ENCODE results near the gene MS4A4E.
"Not testable (repeated sequence)": the region's sequence is repeated elsewhere in the genome, so short reads cannot be mapped to it uniquely, and the experiment has no call there.

MS4A4E gene

GRCh38 chr11:60197442-60197841 is 45.5 kb downstream of the MS4A4E start:
- Mint-ChIP-seq H3K4me1 (peaks cover 30% of the 10 kb centered on the region), H3K27me3 (peaks cover 23% of the 10 kb centered on the region), H3K27ac (no peak overlapping the region), H3K4me3 (no peak overlapping the region), H3K9me3 (peaks cover 0 to 6% of the 10 kb centered on the region in 2 donors)
- no peak for DNase-seq
- ATAC-seq = no peak

DNA sequence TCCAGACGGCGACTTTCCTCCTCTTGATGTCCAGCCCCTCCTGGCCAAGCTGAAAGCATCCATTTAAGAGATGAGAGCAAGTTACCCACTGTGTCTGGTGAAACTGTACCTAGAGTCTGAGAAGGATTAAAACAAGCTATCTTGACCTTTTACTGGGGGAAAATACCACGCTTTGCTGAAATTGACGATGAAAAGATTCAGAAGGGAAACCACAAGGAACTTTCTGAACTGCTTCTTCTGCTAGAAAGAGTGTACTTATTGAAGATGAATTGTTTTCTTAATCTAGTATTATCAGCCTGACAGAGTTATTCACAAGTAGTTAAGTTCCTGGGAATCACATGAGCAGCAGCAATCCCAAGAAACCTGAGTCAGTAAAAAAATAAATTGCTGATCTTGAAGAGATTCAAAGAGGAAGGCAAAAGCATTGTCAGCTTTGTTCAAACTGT is 47.0 kb downstream of the MS4A4E start:
- Mint-ChIP-seq H3K27ac (no peak overlapping the region), H3K4me1 (peaks cover 30% of the 10 kb centered on the region), H3K9me3 (no peaks in the 10 kb centered on the region), H3K27me3 (peaks cover 23% of the 10 kb centered on the region), H3K4me3 (peak overlapping the region in 1 of 2 donors; percentile 31)
- peak; percentile 39 for ATAC-seq
- peak in 1 of 2 donors; percentile 5 for DNase-seq

DNA sequence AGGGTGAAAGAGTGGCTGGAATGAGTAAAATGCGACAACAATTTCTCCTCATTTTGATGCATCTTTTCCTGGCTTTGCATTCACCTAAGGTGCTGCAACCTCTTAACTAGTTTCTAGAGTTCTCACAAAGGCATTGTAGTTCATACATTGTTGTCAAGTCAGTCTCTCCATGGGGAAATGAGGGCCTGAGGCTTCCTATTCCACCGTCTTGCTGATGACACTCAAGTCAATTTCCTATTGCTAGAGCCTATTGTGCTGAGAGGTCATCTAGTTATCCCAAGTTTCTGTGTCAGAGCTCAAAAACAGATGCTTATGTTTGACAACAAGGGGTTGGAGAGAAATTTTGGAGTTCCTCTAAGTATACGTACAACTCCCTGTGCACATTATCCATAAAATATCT is 48.4 kb downstream of the MS4A4E start:
- H3K27ac Mint-ChIP-seq = no peak overlapping the region
- ATAC-seq = no peak
- H3K4me3 Mint-ChIP-seq = no peak overlapping the region
- H3K9me3 Mint-ChIP-seq = no peaks in the 10 kb centered on the region
- peaks cover 23% of the 10 kb centered on the region for H3K27me3 Mint-ChIP-seq
- peaks cover 30% of the 10 kb centered on the region for H3K4me1 Mint-ChIP-seq
- no peak for DNase-seq

DNA sequence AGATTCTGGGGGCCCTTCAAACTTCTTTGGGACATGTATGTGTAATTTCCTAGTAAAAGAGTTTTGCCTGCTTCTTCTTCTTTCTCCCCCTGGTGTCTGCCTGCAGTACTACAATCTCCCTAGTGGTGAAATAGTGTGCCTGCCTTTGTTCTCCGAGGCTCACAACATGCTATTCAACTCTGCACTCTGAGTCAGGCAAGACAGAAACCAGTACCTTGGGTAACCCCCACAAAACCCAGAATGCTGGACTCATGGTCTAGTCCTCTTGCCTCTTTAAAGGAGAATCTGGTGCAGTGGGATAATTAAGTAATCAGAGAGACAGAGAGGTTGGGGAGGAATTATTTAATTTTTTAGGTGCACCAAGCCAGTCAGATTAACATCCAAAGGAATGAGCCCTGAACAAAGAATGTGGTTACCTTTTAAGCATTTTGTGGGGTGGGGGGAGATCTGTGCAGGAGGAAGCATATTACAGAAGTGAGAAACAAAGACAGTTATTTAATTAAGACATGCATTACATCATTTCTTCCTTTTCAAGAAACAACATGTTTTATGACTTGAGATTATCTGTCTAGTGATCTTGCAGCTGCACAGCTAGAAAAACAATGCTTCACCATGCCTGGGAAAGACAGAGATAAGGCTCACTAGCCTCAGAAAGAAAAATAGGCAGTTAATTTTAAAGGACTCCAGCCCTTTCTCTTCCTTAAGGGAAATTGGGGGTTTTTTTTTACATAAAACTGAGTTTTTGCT is 49.1 kb downstream of the MS4A4E start:
- no peak overlapping the region for H3K27ac Mint-ChIP-seq
- no peaks in the 10 kb centered on the region for H3K9me3 Mint-ChIP-seq
- ATAC-seq (peak; percentile 100), DNase-seq (peak; percentile 72 to 76)
- peak overlapping the region in 1 of 2 donors; percentile 1 for H3K4me3 Mint-ChIP-seq
- peaks cover 23% of the 10 kb centered on the region for H3K27me3 Mint-ChIP-seq
- H3K4me1 Mint-ChIP-seq = peaks cover 30% of the 10 kb centered on the region

GRCh38 chr11:60192564-60192963 is 50.4 kb downstream of the MS4A4E start:
- not testable (repeated sequence) for H3K4me3 Mint-ChIP-seq, DNase-seq, H3K9me3 Mint-ChIP-seq, ATAC-seq, H3K27ac Mint-ChIP-seq
- Mint-ChIP-seq H3K27me3 (peaks cover 10% of the 10 kb centered on the region), H3K4me1 (peaks cover 30% of the 10 kb centered on the region)

- H3K4me1 Mint-ChIP-seq, DNase-seq, H3K4me3 Mint-ChIP-seq, ATAC-seq, H3K27ac Mint-ChIP-seq: not testable (repeated sequence)
- H3K9me3 Mint-ChIP-seq = peaks cover 7 to 10% of the 10 kb centered on the region in 2 donors
- H3K27me3 Mint-ChIP-seq = peaks cover 13% of the 10 kb centered on the region
Observed at GRCh38 chr11:60188481-60188880, 54.5 kb downstream of the MS4A4E start.

DNA sequence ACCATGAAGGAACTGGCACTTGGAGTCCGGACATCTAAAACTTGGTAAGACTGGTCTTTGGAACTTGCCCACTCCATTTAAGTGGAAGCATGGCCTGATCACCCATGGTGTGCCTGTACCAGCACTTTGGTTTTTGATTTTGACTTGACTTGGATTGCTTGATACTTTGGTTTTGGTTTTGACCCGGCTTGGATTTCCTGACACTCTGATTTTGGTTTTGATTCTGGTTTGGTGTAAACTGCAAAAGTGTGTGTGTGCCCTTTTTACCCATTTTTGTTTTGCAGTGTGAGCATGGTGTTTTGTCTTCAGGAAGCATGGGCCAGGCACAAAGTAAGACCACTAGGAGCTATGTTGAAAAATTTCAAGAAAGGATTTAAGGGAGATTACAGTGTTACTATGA is 56.8 kb downstream of the MS4A4E start:
- not testable (repeated sequence) for DNase-seq, ATAC-seq, H3K4me3 Mint-ChIP-seq, H3K4me1 Mint-ChIP-seq, H3K27ac Mint-ChIP-seq
- H3K27me3 Mint-ChIP-seq = peaks cover 24% of the 10 kb centered on the region
- peaks cover 7 to 10% of the 10 kb centered on the region in 2 donors for H3K9me3 Mint-ChIP-seq

DNA sequence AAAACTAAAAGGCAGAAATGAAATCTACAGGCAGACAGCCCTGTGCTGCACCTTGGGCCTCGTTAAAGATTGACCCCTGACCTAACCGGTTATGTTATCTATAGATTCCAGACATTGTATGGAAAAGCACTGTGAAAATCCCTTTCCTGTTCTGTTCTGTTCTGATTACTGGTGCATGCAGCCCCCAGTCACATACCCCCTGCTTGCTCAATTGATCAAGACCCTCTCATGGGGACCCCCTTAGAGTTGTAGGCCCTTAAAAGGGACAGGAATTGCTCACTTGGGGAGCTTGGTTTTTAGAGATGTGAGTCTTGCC is 57.5 kb downstream of the MS4A4E start:
- not testable (repeated sequence) for H3K27ac Mint-ChIP-seq, DNase-seq, ATAC-seq, H3K4me1 Mint-ChIP-seq, H3K4me3 Mint-ChIP-seq
- peaks cover 31% of the 10 kb centered on the region for H3K27me3 Mint-ChIP-seq
- peaks cover 7 to 10% of the 10 kb centered on the region in 2 donors for H3K9me3 Mint-ChIP-seq

- no peak for ATAC-seq
- Mint-ChIP-seq H3K4me1 (no peaks in the 10 kb centered on the region), H3K27me3 (peaks cover 36% of the 10 kb centered on the region), H3K9me3 (peaks cover 7 to 10% of the 10 kb centered on the region in 2 donors), H3K4me3 (no peak overlapping the region), H3K27ac (no peak overlapping the region)
- DNase-seq = no peak
Observed at GRCh38 chr11:60184824-60185511, 58.0 kb downstream of the MS4A4E start.

- ATAC-seq (no peak), DNase-seq (no peak)
- H3K4me1 Mint-ChIP-seq = peaks cover 6% of the 10 kb centered on the region
- H3K27ac Mint-ChIP-seq = no peak overlapping the region
- H3K4me3 Mint-ChIP-seq = no peak overlapping the region
- peaks cover 7 to 10% of the 10 kb centered on the region in 2 donors for H3K9me3 Mint-ChIP-seq
- peaks cover 49% of the 10 kb centered on the region for H3K27me3 Mint-ChIP-seq
Observed at GRCh38 chr11:60183591-60184205, 59.2 kb downstream of the MS4A4E start.

- ATAC-seq (no peak), DNase-seq (no peak)
- H3K27ac Mint-ChIP-seq = no peak within 1 kb of the TSS
- H3K4me1 Mint-ChIP-seq = peaks cover 6% of the 10 kb centered on the region
- peaks cover 7 to 10% of the 10 kb centered on the region in 2 donors for H3K9me3 Mint-ChIP-seq
- peaks cover 51% of the 10 kb centered on the region for H3K27me3 Mint-ChIP-seq
- H3K4me3 Mint-ChIP-seq = no peak within 1 kb of the TSS
Observed at GRCh38 chr11:60182541-60183330, 60.2 kb downstream of the MS4A4E start, which contains the start of gene MS4A6A. MS4A6A (minus strand) TSS chr11:60183083; CDS start chr11:60181727, 1,356 bp downstream.

DNA sequence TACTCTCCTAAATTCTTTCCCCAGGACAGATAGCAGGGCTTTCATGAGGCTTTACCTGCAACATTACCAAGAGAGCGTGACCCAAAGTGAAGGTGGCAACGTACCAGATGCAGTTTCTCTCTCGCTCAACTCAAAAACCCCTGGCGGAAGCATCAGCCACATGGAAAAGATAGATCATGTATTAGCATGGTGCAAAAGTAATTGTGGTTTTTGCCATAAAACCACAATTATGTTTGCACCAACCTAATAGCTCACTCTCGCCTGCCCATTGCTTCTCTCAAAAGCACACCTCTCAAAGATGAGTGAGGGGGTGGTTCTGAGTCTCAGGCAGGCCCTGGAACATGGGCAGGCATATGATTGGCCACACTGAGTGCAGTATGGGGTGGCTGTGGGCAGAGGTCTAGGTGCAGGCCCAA is 67.1 kb downstream of the MS4A4E start:
- Mint-ChIP-seq H3K27ac (no peak overlapping the region), H3K4me3 (peak overlapping the region in 1 of 2 donors; percentile 49), H3K27me3 (peaks cover 45% of the 10 kb centered on the region), H3K4me1 (peaks cover 34% of the 10 kb centered on the region), H3K9me3 (peaks cover 0 to 2% of the 10 kb centered on the region in 2 donors)
- ATAC-seq (peak; percentile 91), DNase-seq (peak in 1 of 2 donors; percentile 63)

GRCh38 chr11:60172011-60172410 is 70.9 kb downstream of the MS4A4E start:
- Mint-ChIP-seq H3K9me3 (peaks cover 4 to 34% of the 10 kb centered on the region in 2 donors), H3K4me1 (peaks cover 28% of the 10 kb centered on the region), H3K27me3 (peaks cover 28% of the 10 kb centered on the region), H3K27ac (no peak overlapping the region), H3K4me3 (no peak overlapping the region)
- no peak for DNase-seq
- no peak for ATAC-seq

DNA sequence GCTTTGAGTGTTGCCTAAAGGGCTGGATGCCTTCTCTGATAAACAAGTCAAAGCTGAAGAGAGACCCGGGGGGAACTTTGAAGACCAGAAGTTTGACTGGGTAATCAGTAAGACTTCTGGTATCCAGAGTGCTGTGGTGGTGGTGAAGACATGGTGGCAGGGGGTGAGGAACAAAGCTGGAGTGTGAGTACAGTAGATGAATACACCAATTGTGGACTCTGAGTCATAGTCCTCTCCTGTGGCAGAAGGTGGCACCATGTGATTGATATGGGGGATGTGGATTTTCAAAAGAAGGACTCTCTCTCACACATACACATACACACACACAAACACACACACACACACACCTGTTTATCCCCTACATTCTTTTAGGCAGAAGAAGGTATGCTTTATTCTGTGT is 72.4 kb downstream of the MS4A4E start:
- H3K27me3 Mint-ChIP-seq = peaks cover 28% of the 10 kb centered on the region
- DNase-seq = no peak
- peak; percentile 48 for ATAC-seq
- H3K4me1 Mint-ChIP-seq = peaks cover 22% of the 10 kb centered on the region
- no peak overlapping the region for H3K27ac Mint-ChIP-seq
- no peak overlapping the region for H3K4me3 Mint-ChIP-seq
- H3K9me3 Mint-ChIP-seq = peaks cover 4 to 34% of the 10 kb centered on the region in 2 donors

DNA sequence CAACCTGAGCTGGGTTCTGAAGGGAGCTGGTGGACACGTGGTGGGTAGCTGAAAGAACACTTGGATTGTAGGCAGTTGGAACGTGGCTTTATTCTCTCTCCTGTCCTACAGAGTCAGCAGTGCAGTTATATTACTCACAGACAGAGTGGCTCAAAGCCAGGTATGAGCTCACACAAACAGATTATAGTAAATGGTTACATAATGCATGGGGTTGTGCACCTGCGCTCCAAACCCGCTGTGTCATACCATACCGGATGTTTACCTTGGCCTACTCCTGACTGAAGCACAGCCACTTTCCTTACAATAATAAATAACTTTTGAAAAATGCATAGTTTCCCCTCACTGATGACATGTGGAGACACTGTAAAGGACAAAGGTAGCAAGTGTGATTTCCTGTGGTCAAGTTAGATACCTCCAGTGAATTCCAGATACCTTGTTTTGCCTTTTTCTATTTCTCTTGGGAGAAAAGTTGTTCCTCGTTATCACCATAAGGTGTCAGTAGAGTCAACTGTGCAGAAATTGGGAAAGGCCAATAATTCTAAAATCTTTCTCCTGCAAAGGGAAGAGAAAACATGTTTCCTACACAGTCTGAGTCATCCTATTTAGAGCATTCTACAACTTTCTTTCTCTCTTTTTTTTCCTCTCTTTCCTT is 73.5 kb downstream of the MS4A4E start:
- peak in 1 of 2 donors; percentile 24 for DNase-seq
- Mint-ChIP-seq H3K4me1 (peaks cover 22% of the 10 kb centered on the region), H3K4me3 (no peak overlapping the region), H3K27me3 (peaks cover 20% of the 10 kb centered on the region), H3K9me3 (peaks cover 8 to 34% of the 10 kb centered on the region in 2 donors), H3K27ac (no peak overlapping the region)
- no peak for ATAC-seq
